HG02852 (cell line): ENCODE measurements around the gene CDADC1.
"Not testable (repeated sequence)": the region's sequence is repeated elsewhere in the genome, so short reads cannot be mapped to it uniquely, and the experiment has no call there.

Experiments used
- ATAC-seq: cut with Tn5 transposase; IDR thresholded peaks from one replicate; pipeline ENCODE4 v1.9.1; 2021; ENCODE audit warnings: mild to moderate bottlenecking, moderate library complexity; ENCODE audit not compliant: unreplicated experiment

The CDADC1 gene

GRCh38 chr13:49311816-49312215 is 64.1 kb downstream of the CDADC1 start:
- no peak for ATAC-seq

GRCh38 chr13:49314344-49314882 is 66.7 kb downstream of the CDADC1 start:
- ATAC-seq: no peak

DNA sequence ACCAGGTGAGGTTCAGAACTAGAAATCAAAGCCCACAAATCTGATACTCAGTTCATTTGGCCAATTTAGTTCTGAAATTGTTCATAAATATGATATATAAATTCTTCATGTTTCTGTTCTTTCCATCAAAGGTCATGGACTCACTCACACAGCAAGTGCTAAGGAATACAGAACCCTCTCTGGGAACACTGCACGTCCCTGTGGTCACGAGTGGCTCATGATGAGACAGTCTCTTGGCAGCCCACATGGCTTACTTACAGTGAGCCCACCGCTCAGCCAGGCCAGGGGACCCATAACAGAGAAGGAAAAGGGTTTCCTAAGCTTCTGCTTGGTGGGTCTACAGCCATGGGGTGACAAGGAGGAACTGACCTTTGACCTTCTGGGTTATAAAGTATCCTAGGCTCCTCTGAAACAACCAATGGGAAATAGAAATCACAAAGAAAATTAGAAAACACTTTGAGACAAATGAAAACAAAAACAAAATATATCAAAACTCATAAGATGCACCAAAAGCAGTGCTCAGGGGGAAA is 67.4 kb downstream of the CDADC1 start:
- no peak for ATAC-seq

DNA sequence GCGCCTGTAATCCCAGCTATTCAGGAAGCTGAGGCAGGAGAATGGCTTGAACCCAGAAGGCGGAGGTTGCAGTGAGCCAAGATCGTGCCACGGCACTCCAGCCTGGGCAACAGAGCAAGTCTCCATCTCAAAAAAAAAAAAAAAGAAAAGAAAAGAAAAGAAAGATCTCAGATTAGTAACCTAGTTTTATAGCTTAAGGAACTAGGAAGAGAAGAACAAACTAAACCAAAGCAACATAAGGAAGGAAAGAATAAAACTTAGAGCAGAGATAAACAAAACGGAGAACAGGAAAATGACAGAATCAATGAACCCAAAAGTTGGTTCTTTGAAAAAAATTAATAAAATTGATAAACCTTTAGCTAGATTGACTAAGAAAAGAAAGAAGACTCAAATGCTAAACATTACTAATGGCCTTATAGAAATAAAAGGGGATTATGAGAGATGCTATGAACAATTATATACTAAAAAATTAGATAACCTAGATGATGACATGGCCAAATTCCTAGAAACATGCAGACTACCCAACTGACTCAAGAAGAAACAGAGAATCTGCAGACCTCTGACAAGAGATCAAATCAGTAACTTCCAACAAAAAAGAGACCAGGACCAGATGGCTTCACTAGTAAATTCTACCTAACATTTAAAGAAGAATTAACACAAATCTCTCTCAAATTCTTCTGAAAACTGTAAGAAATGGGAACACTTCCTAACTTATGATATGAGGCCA is 68.2 kb downstream of the CDADC1 start:
- no peak for ATAC-seq

DNA sequence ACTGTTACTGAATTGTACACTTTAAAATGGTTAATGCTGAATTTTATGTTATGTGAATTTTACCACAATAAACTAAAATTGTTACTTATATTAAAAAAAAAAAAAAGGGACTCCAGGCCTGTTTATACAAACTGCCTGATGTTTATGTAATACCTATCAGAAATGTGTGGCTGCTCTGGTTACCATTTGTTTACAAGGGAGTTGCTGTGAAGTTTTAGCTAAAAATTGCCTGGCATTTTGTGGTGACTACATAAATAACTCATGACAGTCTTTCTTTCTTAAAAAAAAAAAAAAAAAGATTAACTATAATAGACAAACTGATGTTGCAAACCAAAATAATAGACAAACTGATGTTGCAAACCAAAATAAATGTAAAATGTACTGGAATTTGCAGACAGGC is 71.8 kb downstream of the CDADC1 start:
- no peak for ATAC-seq

- no peak for ATAC-seq
These were observed 72.2 kb downstream of the CDADC1 start for GRCh38 chr13:49319951-49320350.

GRCh38 chr13:49320975-49321374 is 73.2 kb downstream of the CDADC1 start:
- ATAC-seq: no peak

DNA sequence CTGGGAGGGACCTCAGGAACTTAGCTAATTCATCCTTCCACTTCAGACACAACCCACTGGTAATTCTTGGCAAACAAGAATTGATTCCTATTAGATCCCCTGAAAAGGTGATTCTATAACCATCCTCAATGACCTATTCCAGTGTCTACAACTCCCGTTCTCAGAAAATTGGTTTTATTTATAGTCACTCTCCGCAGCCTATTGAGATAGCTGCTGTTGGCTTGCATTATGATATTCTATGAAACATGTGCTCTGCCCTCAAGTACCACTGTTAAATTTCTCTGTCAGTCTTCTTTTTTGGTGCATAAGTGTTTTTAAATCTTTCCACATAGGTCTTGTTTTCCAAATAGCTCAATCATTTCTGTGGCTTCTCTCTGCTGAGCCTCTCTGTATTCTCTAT is 75.0 kb downstream of the CDADC1 start:
- no peak for ATAC-seq

DNA sequence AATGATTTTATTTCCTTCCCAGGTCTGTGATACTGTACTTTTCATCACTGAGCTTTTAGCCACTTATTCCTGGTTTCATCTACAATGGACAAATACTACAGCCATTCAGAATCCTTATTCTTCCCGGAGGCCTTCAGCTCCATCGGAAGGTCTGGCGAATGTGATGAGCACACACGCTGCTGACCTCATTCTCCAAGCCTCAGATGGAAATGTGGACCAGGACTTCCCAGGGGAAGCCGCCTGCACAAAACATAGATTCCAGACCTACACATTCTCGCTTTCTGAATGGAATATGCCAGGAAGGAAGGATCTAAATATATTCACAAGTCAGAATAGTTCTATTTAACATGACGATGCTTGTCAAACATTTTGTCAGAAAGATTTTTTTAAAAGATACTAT is 75.6 kb downstream of the CDADC1 start:
- no peak for ATAC-seq

GRCh38 chr13:49326222-49326917 is 78.6 kb downstream of the CDADC1 start:
- ATAC-seq: no peak

- ATAC-seq: not testable (repeated sequence)
These were observed 79.4 kb downstream of the CDADC1 start for GRCh38 chr13:49327145-49327544.

DNA sequence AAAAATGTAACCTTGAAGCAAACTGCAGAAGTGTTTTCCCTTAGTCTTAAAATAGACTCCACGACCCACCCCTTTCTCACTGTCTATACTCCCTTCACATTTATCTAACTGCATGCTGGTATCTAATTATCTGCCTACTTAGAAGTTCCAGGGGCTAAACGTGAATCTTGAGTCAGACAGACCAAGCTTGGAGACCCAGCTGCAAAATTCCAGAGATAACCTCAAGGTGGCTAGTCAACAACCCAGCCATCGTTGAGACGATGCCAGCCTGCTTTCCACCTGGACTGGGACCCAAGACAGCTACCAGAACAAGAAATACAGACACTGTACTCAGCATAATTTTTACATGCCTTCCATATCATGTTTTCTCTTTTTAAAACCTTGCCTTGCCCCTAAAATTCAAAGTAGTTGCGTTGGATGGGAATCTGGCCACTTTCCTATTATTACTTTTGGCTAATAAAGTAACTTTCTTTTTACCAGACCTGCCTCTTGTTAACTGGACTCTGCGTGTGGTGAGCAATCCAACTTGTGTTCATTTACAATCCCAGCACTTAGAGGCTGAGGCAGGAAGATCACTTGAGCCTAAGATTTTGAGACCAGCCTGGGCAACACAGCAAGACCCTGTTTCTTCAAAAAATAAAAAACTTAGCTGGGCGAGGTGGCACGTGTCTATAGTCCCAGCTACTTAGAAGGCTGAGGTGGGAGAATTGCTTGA is 82.3 kb downstream of the CDADC1 start:
- no peak for ATAC-seq

DNA sequence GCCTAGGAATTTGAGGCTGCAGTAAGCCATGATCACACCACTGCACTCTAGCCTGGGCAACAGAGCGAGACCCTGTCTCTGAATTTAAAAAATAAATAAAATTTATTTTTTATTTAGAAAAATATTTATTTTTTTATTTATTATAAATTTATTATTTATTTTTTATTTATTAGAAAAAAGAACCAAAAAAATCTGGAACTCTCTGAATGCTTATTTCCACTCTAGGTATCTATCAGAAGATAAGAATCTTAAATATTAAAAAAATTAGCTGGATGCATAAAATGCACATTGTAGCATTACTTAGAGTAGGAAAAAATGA is 82.8 kb downstream of the CDADC1 start:
- ATAC-seq: no peak

- ATAC-seq: no peak
These were observed 88.9 kb downstream of the CDADC1 start for GRCh38 chr13:49336655-49337054.

GRCh38 chr13:49340161-49340560 is 92.4 kb downstream of the CDADC1 start:
- no peak for ATAC-seq

GRCh38 chr13:49341517-49341916 is 93.8 kb downstream of the CDADC1 start:
- no peak for ATAC-seq

GRCh38 chr13:49341941-49342340 is 94.2 kb downstream of the CDADC1 start:
- no peak for ATAC-seq

DNA sequence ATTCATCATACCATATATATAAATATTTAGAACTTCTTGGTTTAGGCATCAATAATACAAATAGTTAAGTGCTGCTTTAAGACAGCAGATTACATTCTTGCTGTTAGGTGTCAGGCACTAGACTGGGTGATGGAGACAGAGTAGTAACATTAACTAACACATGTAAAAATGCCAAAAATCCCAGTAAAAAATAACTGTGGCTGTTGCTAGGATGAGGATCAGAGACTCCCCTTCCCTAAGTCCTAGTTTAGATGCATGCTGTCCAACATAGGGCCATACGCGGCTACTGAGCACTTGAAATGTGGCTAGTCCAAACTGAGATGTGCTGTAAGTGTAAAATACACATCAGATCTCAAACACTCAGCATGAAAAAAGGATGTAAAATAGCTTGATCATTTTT is 94.7 kb downstream of the CDADC1 start:
- ATAC-seq: no peak
